Testis (tissue), 2 donors: Measurements from ENCODE around the gene EDEM2.

Source experiments
- POLR2A ChIP-seq: fragments of 450-650 bp; IDR thresholded peaks from one replicate; pipeline ENCODE4 v1.6.1; 2017; ENCODE audit warnings: antibody characterized with exemption, mild to moderate bottlenecking, moderate library complexity
- TF ChIP-seq, protein P1 (sequence below), 3 experiments: fragments of 450-650 bp in 2 of 3; fragments of 200-600 bp in 1 of 3; sonication (generic) in 1 of 3; IDR thresholded peaks; one replicate each; pipeline ENCODE4 v1.5.1; 2016 to 2019; ENCODE audit warnings: antibody characterized with exemption in 3 of 3, mild to moderate bottlenecking in 2 of 3, moderate library complexity in 1 of 3

DNA sequence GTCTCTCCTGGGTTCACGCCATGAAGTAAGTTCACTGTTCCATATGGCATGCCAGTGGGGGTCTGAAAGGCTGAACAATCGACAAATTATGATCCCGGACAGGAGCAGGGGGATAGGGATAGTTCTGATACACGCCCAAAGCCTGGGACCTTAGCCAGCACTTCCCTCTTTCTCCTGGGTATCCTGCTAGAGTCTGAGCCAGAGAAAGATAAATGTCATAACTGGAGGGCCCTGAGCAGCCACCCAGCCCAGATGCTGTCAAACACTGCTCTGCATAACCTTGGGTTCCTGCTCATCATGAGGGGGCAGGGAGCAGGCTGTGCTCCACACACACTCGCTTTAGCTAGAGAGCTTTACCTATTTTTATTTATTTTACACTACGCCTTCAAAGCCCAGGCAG lies 12.3 kb downstream of the EDEM2 start:
- TF ChIP-seq, protein P1, sequence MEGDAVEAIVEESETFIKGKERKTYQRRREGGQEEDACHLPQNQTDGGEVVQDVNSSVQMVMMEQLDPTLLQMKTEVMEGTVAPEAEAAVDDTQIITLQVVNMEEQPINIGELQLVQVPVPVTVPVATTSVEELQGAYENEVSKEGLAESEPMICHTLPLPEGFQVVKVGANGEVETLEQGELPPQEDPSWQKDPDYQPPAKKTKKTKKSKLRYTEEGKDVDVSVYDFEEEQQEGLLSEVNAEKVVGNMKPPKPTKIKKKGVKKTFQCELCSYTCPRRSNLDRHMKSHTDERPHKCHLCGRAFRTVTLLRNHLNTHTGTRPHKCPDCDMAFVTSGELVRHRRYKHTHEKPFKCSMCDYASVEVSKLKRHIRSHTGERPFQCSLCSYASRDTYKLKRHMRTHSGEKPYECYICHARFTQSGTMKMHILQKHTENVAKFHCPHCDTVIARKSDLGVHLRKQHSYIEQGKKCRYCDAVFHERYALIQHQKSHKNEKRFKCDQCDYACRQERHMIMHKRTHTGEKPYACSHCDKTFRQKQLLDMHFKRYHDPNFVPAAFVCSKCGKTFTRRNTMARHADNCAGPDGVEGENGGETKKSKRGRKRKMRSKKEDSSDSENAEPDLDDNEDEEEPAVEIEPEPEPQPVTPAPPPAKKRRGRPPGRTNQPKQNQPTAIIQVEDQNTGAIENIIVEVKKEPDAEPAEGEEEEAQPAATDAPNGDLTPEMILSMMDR (IDR thresholded peaks at IDR 0.05): no peak
- TF ChIP-seq POLR2A: no peak
